GM12878 (cell line): ENCODE data around the gene RANBP9. TPM values are rescaled to one million over a fixed set of nuclear protein-coding genes. Genes with fewer than 3 reads are reported as not detected.

Source experiments
- ATAC-seq: fragments of 200-7000 bp; cut with Tn5 transposase; 3 replicates; pipeline ENCODE4 v1.9.1; 2020; ENCODE audit warnings: mild to moderate bottlenecking, moderate library complexity
- BruUV-seq: library from RNA; stranded (reverse); fragments of 400-500 nt; replicated peaks from 2 replicates; lab custom pipeline; 2021; lab: Mats Ljungman, UMichigan
- CTCF ChIA-PET: fragments of 300-600 bp; sonication (Branson Sonifier 250); formaldehyde crosslinking; extraction: SDS; loops from one replicate; lab custom pipeline; 2021; ENCODE audit warnings: inconsistent platforms; lab: Yijun Ruan, JAX
- POLR2A ChIA-PET: fragments of 350-600 bp; formaldehyde crosslinking; extraction: SDS; loops from one replicate; lab custom pipeline; 2021; ENCODE audit warnings: inconsistent platforms; lab: Charles Lee
- RAD21 ChIA-PET: fragments of 300-600 bp; sonication (Branson Sonifier 250); formaldehyde crosslinking; loops from one replicate; lab custom pipeline; 2023; ENCODE audit warnings: antibody characterized with exemption; ENCODE audit not compliant: unreplicated experiment; lab: Charles Lee
- SMC1A ChIA-PET: fragments of 300-600 bp; sonication (Branson Sonifier 250); formaldehyde crosslinking; loops from one replicate; lab custom pipeline; 2023; ENCODE audit not compliant: unreplicated experiment, uncharacterized antibody; lab: Charles Lee
- DNase-seq: peaks from one replicate; pipeline ENCODE4 v3.0.0-alpha.2; 2011; ENCODE audit warnings: low read depth, low spot score
- FAIRE-seq: peaks from 3 replicates; lab custom pipeline; 2011; peaks lifted over from hg19 to GRCh38; lab: Jason Lieb, UNC
- H2AFZ ChIP-seq: 2 replicates; pipeline ENCODE4 v1.6.0; 2011; ENCODE audit warnings: low read depth, low read length, control low read depth; ENCODE audit not compliant: control insufficient read depth
- H3K27ac ChIP-seq: 2 replicates; pipeline ENCODE4 v1.5.1; 2011; ENCODE audit warnings: control low read depth; ENCODE audit not compliant: control insufficient read depth, insufficient read depth
- H3K27me3 ChIP-seq, 2 experiments: replicated peaks in 1 of 2; 2 replicates each; pipeline versions ENCODE4 v1.6.0 to v1.6.1; 2011; ENCODE audit warnings: low read length in 1 of 2; ENCODE audit not compliant: control insufficient read depth in 2 of 2, insufficient read depth in 2 of 2
- H3K36me3 ChIP-seq, 2 experiments: 2 replicates each; pipeline ENCODE4 v1.5.1; 2011; ENCODE audit warnings: low read length in 1 of 2; ENCODE audit not compliant: control insufficient read depth in 2 of 2, insufficient read depth in 2 of 2
- H3K4me1 ChIP-seq: 2 replicates; pipeline ENCODE4 v1.6.1; 2011; ENCODE audit warnings: mild to moderate bottlenecking, low read length, moderate library complexity, mixed read lengths; ENCODE audit not compliant: control insufficient read depth, insufficient read depth
- H3K4me2 ChIP-seq: 2 replicates; pipeline ENCODE4 v1.6.0; 2011; ENCODE audit warnings: control low read depth; ENCODE audit not compliant: control insufficient read depth, insufficient read depth
- H3K4me3 ChIP-seq: fragments of 200-600 bp; sonication (generic); 2 replicates; pipeline ENCODE4 v1.5.1; 2016
- H3K79me2 ChIP-seq: 2 replicates; pipeline ENCODE4 v1.6.0; 2011; ENCODE audit warnings: low read length; ENCODE audit not compliant: control insufficient read depth, insufficient read depth
- H3K9ac ChIP-seq: 2 replicates; pipeline ENCODE4 v1.8.0; 2011; ENCODE audit warnings: low read length, control low read depth, mixed read lengths; ENCODE audit not compliant: control insufficient read depth, insufficient read depth
- H3K9me3 ChIP-seq: replicated peaks from 3 replicates; pipeline ENCODE4 v1.5.1; 2011; ENCODE audit warnings: mild to moderate bottlenecking, low read length; ENCODE audit not compliant: control insufficient read depth, insufficient read depth
- H4K20me1 ChIP-seq: 2 replicates; pipeline ENCODE4 v1.6.0; 2011; ENCODE audit not compliant: control insufficient read depth, insufficient read depth
- CBX3 ChIP-seq: fragments of 200-600 bp; sonication (generic); IDR thresholded peaks from 2 replicates; pipeline ENCODE4 v1.6.1; 2016; ENCODE audit warnings: low read depth, borderline replicate concordance
- CHD2 ChIP-seq: IDR thresholded peaks from 2 replicates; pipeline ENCODE4 v1.6.1; 2011; ENCODE audit warnings: low read depth, low read length, improper control_type of control experiment, borderline replicate concordance
- CREM ChIP-seq: IDR thresholded peaks from 2 replicates; pipeline ENCODE4 v1.6.1; 2014; ENCODE audit warnings: antibody characterized with exemption, low read depth
- EGR1 ChIP-seq, 2 experiments: IDR thresholded peaks; 1 replicate in 1 of 2; 2 replicates in 1 of 2; pipeline ENCODE4 v1.6.1; 2011 to 2012; ENCODE audit warnings: low read depth in 2 of 2, low read length in 2 of 2, borderline replicate concordance in 1 of 2, mild to moderate bottlenecking in 1 of 2, moderate library complexity in 1 of 2
- FOXK2 ChIP-seq: fragments of 450-650 bp; IDR thresholded peaks from 2 replicates; pipeline ENCODE4 v1.6.1; 2017; ENCODE audit warnings: mild to moderate bottlenecking, moderate library complexity
- JUND ChIP-seq: IDR thresholded peaks from 2 replicates; pipeline ENCODE4 v1.6.1; 2012; ENCODE audit warnings: low read depth, mild to moderate bottlenecking, low read length, improper control_type of control experiment, moderate library complexity
- MEF2A ChIP-seq: IDR thresholded peaks from 2 replicates; pipeline ENCODE4 v1.6.1; 2011; ENCODE audit warnings: low read depth, mild to moderate bottlenecking, low read length, moderate library complexity; ENCODE audit not compliant: insufficient read depth
- MLLT1 ChIP-seq: fragments of 450-650 bp; IDR thresholded peaks from 2 replicates; pipeline ENCODE4 v1.6.1; 2016; ENCODE audit warnings: mild to moderate bottlenecking
- NR2C2 ChIP-seq: IDR thresholded peaks from 2 replicates; pipeline ENCODE4 v1.6.1; 2011; ENCODE audit warnings: borderline replicate concordance, low read depth; ENCODE audit not compliant: control insufficient read depth, insufficient read length
- NR2F1 ChIP-seq: fragments of 450-650 bp; conservative IDR thresholded peaks from 2 replicates; pipeline ENCODE4 v1.6.1; 2017; ENCODE audit warnings: mild to moderate bottlenecking
- NRF1 ChIP-seq: conservative IDR thresholded peaks from 2 replicates; pipeline ENCODE4 v1.6.1; 2011; ENCODE audit warnings: mild to moderate bottlenecking, low read depth, low read length, improper control_type of control experiment
- PAX8 ChIP-seq: fragments of 450-650 bp; IDR thresholded peaks from 2 replicates; pipeline ENCODE4 v1.6.1; 2017; ENCODE audit warnings: mild to moderate bottlenecking, moderate library complexity
- RAD51 ChIP-seq: fragments of 450-650 bp; IDR thresholded peaks from 2 replicates; pipeline ENCODE4 v1.6.1; 2016; ENCODE audit warnings: moderate library complexity, mild to moderate bottlenecking, inconsistent platforms
- RUNX3 ChIP-seq: IDR thresholded peaks from 2 replicates; pipeline ENCODE4 v1.6.1; 2012; ENCODE audit warnings: low read length, inconsistent platforms
- SMC3 ChIP-seq: IDR thresholded peaks from 2 replicates; pipeline ENCODE4 v1.6.1; 2011; ENCODE audit warnings: low read length, improper control_type of control experiment, borderline replicate concordance
- SP1 ChIP-seq: IDR thresholded peaks from one replicate; pipeline ENCODE4 v1.6.1; 2011; ENCODE audit warnings: low read depth, low read length
- SUZ12 ChIP-seq: fragments of 200-600 bp; sonication (generic); IDR thresholded peaks from one replicate; pipeline ENCODE4 v1.6.1; 2018; ENCODE audit warnings: antibody characterized with exemption, mild to moderate bottlenecking; ENCODE audit not compliant: unreplicated experiment
- TAF1 ChIP-seq: IDR thresholded peaks from 2 replicates; pipeline ENCODE4 v1.6.1; 2011; ENCODE audit warnings: mild to moderate bottlenecking, low read depth, low read length, borderline replicate concordance
- TARDBP ChIP-seq: IDR thresholded peaks from 2 replicates; pipeline ENCODE4 v1.6.1; 2016; ENCODE audit warnings: borderline replicate concordance
- YY1 ChIP-seq: IDR thresholded peaks from 2 replicates; pipeline ENCODE4 v1.6.1; 2011; ENCODE audit warnings: low read depth, mild to moderate bottlenecking, low read length
- ZBTB33 ChIP-seq: fragments of 450-650 bp; IDR thresholded peaks from 2 replicates; pipeline ENCODE4 v1.6.1; 2017; ENCODE audit warnings: mild to moderate bottlenecking
- WGBS: methylation state at CpG from one replicate; pipeline ENCODE4 v1.1.6; 2016; ENCODE audit warnings: low lambda C conversion rate; ENCODE audit not compliant: insufficient replicate concordance, insufficient coverage; ENCODE audit errors: missing lambda C conversion rate; 5-methylcytosine and 5-hydroxymethylcytosine counted together
- in situ Hi-C: fragments of 300-500 bp; cut with MboI; formaldehyde crosslinking; loops from 9 replicates; pipeline ENCODE4 v1.14.3; 2018; ENCODE audit warnings: mixed read lengths
- intact Hi-C: fragments of 100-400 bp; cut with micrococcal nuclease; formaldehyde crosslinking; loops from one replicate; pipeline ENCODE4 v1.14.2; 2022; ENCODE audit not compliant: unreplicated experiment
- polyA plus RNA-seq, 11 experiments: library from polyadenylated mRNA; depleted of rRNA in 4 of 11; unstranded in 6 of 11; stranded (reverse) in 5 of 11; fragments of >200 nt; fragmentation: Nextera tagmentation in 4 of 11; fragmentation: Illumina TruSeq in 1 of 11; extraction: Ambion mirVana in 4 of 11; extraction: Trizol in 1 of 11; gene quantifications; 1 replicate in 1 of 11; 2 replicates in 10 of 11; pipeline versions ENCODE4 v1.2.1 to v1.2.3, GENCODE V29; 2011 to 2016; ENCODE audit warnings: inconsistent platforms in 2 of 11, missing spikeins in 2 of 11, low read depth in 1 of 11
- total RNA-seq, 4 experiments: library from RNA; depleted of rRNA in 3 of 4; stranded (reverse); fragments of >200 nt in 3 of 4; fragmentation: Illumina TruSeq in 1 of 4; extraction: Trizol in 1 of 4; gene quantifications; 2 replicates each; pipeline versions ENCODE4 v1.2.1 to v1.2.3, GENCODE V29; 2013 to 2021

Gene RANBP9
- total and polyA plus RNA-seq, 10 of the 15 experiments (the other 5 are each of a cell fraction or from before 2014, with no cell fraction given) = 3.7 to 43.1 (median 16.2) TPM

GRCh38 chr6:13581700-13582229, 129.9 kb downstream of the RANBP9 start (continued):
- TF ChIP-seq RAD51 (no peak), TAF1 (no peak), TARDBP (no peak), MLLT1 (no peak), FOXK2 (no peak), EGR1 (IDR thresholded peaks at IDR 0.05; ENCODE audit: borderline replicate concordance in 1 of 2, low read depth in 2 of 2, low read length in 2 of 2) (no peak), NR2F1 (no peak)
- TF ChIP-seq, all 136 proteins: peak for 0

GRCh38 chr6:13579911-13580310, 131.7 kb downstream of the RANBP9 start:
- WGBS = 5% methylated on average over 1 of the region's 1 CpG
- ChIA-PET CTCF (interaction anchor here (1.0 kb wide), 1 partner anchor 243 kb away, joined by 3 read pairs; no protein-coding TSS in a partner anchor), SMC1A (interaction anchor here (0.9 to 1.0 kb wide), 2 partner anchors 127 to 239 kb away, joined by 3 read pairs; no protein-coding TSS in a partner anchor), POLR2A (no interaction called here), RAD21 (interaction anchor here (0.8 kb wide), 1 partner anchor 242 kb away, joined by 3 read pairs; no protein-coding TSS in a partner anchor)
- no peaks in the 10 kb centered on the region for H3K27me3 ChIP-seq
- in situ Hi-C loops (no loop called here), intact Hi-C loops (no loop called here)
- DNase-seq (no peak), ATAC-seq (no peak), FAIRE-seq (no peak)
- H2AFZ ChIP-seq = no peak overlapping the region
- no peak overlapping the region for H3K9ac ChIP-seq
- no peaks in the 10 kb centered on the region for H4K20me1 ChIP-seq
- no peak overlapping the region for H3K27ac ChIP-seq
- no peak overlapping the region for H3K4me3 ChIP-seq
- BruUV-seq = no TSS peak
- no peak overlapping the region for H3K4me2 ChIP-seq
- TF ChIP-seq SMC3 (no peak), MEF2A (no peak), JUND (no peak), PAX8 (no peak), CBX3 (no peak), YY1 (no peak), SUZ12 (no peak), RUNX3 (no peak), NRF1 (no peak), SP1 (no peak), CREM (no peak), NR2C2 (no peak), CHD2 (no peak), ZBTB33 (no peak)
- no peaks in the 10 kb centered on the region for H3K36me3 ChIP-seq
- peaks cover 6% of the 10 kb centered on the region for H3K79me2 ChIP-seq
- no peaks in the 10 kb centered on the region for H3K9me3 ChIP-seq
- H3K4me1 ChIP-seq = no peaks in the 10 kb centered on the region
